Measurements from ENCODE around the gene NT5C.

DNA sequence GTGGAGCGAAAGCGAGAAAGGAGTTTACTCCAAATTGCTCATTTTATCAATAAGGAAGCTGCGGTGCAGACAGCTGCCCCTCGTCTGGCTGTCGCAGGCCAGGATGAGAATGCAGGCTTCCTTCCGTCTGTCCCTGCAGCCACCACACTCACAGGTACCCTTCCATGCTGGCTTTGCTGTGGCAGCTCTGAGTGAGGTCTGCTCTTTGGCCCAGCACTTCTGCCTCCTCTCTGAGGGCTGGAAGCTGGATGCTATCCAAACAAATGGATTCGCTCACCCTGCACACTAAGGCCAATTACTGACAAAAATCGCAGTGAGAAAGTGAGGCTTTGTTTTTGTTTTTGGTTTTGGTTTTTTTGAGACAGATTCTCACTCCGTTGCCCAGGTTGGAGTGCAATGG lies 14.8 kb downstream of the NT5C start:
- TF ChIP-seq, protein P1, sequence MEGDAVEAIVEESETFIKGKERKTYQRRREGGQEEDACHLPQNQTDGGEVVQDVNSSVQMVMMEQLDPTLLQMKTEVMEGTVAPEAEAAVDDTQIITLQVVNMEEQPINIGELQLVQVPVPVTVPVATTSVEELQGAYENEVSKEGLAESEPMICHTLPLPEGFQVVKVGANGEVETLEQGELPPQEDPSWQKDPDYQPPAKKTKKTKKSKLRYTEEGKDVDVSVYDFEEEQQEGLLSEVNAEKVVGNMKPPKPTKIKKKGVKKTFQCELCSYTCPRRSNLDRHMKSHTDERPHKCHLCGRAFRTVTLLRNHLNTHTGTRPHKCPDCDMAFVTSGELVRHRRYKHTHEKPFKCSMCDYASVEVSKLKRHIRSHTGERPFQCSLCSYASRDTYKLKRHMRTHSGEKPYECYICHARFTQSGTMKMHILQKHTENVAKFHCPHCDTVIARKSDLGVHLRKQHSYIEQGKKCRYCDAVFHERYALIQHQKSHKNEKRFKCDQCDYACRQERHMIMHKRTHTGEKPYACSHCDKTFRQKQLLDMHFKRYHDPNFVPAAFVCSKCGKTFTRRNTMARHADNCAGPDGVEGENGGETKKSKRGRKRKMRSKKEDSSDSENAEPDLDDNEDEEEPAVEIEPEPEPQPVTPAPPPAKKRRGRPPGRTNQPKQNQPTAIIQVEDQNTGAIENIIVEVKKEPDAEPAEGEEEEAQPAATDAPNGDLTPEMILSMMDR (IDR thresholded peaks at IDR 0.05), result no peak
- no peak for TF ChIP-seq POLR2A (IDR thresholded peaks at IDR 0.05)

Measured in adrenal gland (tissue), 5 donors.